CD14-positive monocyte (primary cell): Measurements from ENCODE around the gene MLH1. TPM values are rescaled to one million over a fixed set of nuclear protein-coding genes. Genes with fewer than 3 reads are reported as not detected.

Experiments
- DNase-seq, 3 donors: peaks; one replicate each; pipeline ENCODE4 v3.0.0-alpha.2; 2011 to 2022
- H2AFZ ChIP-seq: 2 replicates; pipeline ENCODE4 v1.6.0; 2012; ENCODE audit warnings: mild to moderate bottlenecking, low read depth, low read length, inconsistent platforms; ENCODE audit not compliant: insufficient read depth, poor library complexity, severe bottlenecking
- H3K27ac ChIP-seq, 2 donors: 1 replicate in 1 of 2; 2 replicates in 1 of 2; pipeline ENCODE4 v1.5.1; 2012 to 2013; ENCODE audit warnings: low read length in 2 of 2, control low read depth in 1 of 2, inconsistent platforms in 1 of 2, low read depth in 1 of 2, mild to moderate bottlenecking in 1 of 2
- H3K27me3 ChIP-seq, 2 donors: one replicate each; pipeline versions ENCODE4 v1.6.0 to v1.6.1; 2011 to 2013; ENCODE audit warnings: low read length in 2 of 2; ENCODE audit not compliant: control insufficient read depth in 2 of 2, insufficient read depth in 2 of 2
- H3K36me3 ChIP-seq, 2 donors: replicated peaks in 1 of 2; 1 replicate in 1 of 2; 2 replicates in 1 of 2; pipeline versions ENCODE4 v1.5.1 to v1.6.1; 2012 to 2013; ENCODE audit warnings: low read length in 2 of 2, control low read depth in 1 of 2, inconsistent platforms in 1 of 2, mild to moderate bottlenecking in 1 of 2; ENCODE audit not compliant: insufficient read depth in 2 of 2, control insufficient read depth in 1 of 2
- H3K4me1 ChIP-seq, 2 donors: 1 replicate in 1 of 2; 2 replicates in 1 of 2; pipeline versions ENCODE4 v1.5.1 to v1.6.1; 2012 to 2013; ENCODE audit warnings: low read length in 2 of 2, control low read depth in 1 of 2, inconsistent platforms in 1 of 2, mild to moderate bottlenecking in 1 of 2, moderate library complexity in 1 of 2; ENCODE audit not compliant: insufficient read depth in 2 of 2, control insufficient read depth in 1 of 2
- H3K4me2 ChIP-seq: replicated peaks from 2 replicates; pipeline ENCODE3; 2012; ENCODE audit warnings: low read length, moderate library complexity, mild to moderate bottlenecking; ENCODE audit not compliant: poor library complexity, severe bottlenecking; ENCODE audit errors: extremely low read depth
- H3K4me3 ChIP-seq, 3 experiments: fragments of 200-600 bp in 1 of 3; sonication (generic) in 1 of 3; replicated peaks in 1 of 3; 1 replicate in 2 of 3; 2 replicates in 1 of 3; pipeline ENCODE4 v1.5.1; 2011 to 2013; ENCODE audit warnings: low read length in 3 of 3, mild to moderate bottlenecking in 3 of 3, control low read depth in 2 of 3, low read depth in 2 of 3, inconsistent platforms in 1 of 3, moderate library complexity in 1 of 3
- H3K79me2 ChIP-seq: 2 replicates; pipeline ENCODE4 v1.6.0; 2012; ENCODE audit warnings: mild to moderate bottlenecking, control low read depth, inconsistent platforms, low read length, moderate library complexity; ENCODE audit not compliant: insufficient read depth
- H3K9ac ChIP-seq: 2 replicates; pipeline ENCODE4 v1.6.0; 2017; ENCODE audit warnings: low read length, mild to moderate bottlenecking; ENCODE audit not compliant: insufficient read depth, poor library complexity, severe bottlenecking
- H3K9me3 ChIP-seq, 2 donors: replicated peaks in 1 of 2; 1 replicate in 1 of 2; 2 replicates in 1 of 2; pipeline versions ENCODE4 v1.5.1 to v1.6.1; 2012 to 2013; ENCODE audit warnings: low read length in 2 of 2, control low read depth in 1 of 2; ENCODE audit not compliant: control insufficient read depth in 1 of 2, insufficient read depth in 1 of 2
- H4K20me1 ChIP-seq: 2 replicates; pipeline ENCODE4 v1.6.0; 2012; ENCODE audit warnings: mild to moderate bottlenecking, low read length, control low read depth, moderate library complexity; ENCODE audit not compliant: insufficient read depth
- H3K27ac Mint-ChIP-seq, 7 donors: one replicate each; pipeline ENCODE4 v1.8.0; 2020; ENCODE audit warnings: mild to moderate bottlenecking in 7 of 7, mixed read lengths in 7 of 7, moderate library complexity in 6 of 7, inconsistent platforms in 2 of 7
- H3K27me3 Mint-ChIP-seq, 3 donors: one replicate each; pipeline ENCODE4 v1.8.0; 2021 to 2022; ENCODE audit warnings: low read depth in 3 of 3, mild to moderate bottlenecking in 3 of 3, mixed read lengths in 3 of 3, moderate library complexity in 3 of 3, inconsistent platforms in 1 of 3
- H3K36me3 Mint-ChIP-seq, 2 donors: one replicate each; pipeline ENCODE4 v1.8.0; 2020; ENCODE audit warnings: mixed read lengths in 2 of 2, inconsistent platforms in 1 of 2, mild to moderate bottlenecking in 1 of 2
- H3K4me1 Mint-ChIP-seq: one replicate; pipeline ENCODE4 v1.8.0; 2020; ENCODE audit warnings: mild to moderate bottlenecking, mixed read lengths
- H3K4me3 Mint-ChIP-seq, 2 donors: one replicate each; pipeline ENCODE4 v1.8.0; 2020; ENCODE audit warnings: mild to moderate bottlenecking in 2 of 2, mixed read lengths in 2 of 2, moderate library complexity in 1 of 2
- H3K9me3 Mint-ChIP-seq, 7 donors: one replicate each; pipeline ENCODE4 v1.8.0; 2020 to 2022; ENCODE audit warnings: mixed read lengths in 7 of 7, mild to moderate bottlenecking in 6 of 7, moderate library complexity in 6 of 7, inconsistent platforms in 2 of 7
- CTCF ChIP-seq: fragments of 200-600 bp; IDR thresholded peaks from one replicate; pipeline ENCODE4 v1.8.0; 2022; ENCODE audit warnings: antibody characterized with exemption, mild to moderate bottlenecking
- WGBS: methylation state at CpG from one replicate; pipeline ENCODE4 v1.1.5; 2013; ENCODE audit warnings: missing lambda C conversion rate; ENCODE audit not compliant: insufficient coverage; 5-methylcytosine and 5-hydroxymethylcytosine counted together
- intact Hi-C, 2 donors: fragments of 100-400 bp; cut with micrococcal nuclease; formaldehyde crosslinking; loops; one replicate each; pipeline versions ENCODE4 v1.15.0 to v1.15.1; 2023
- polyA plus RNA-seq, 3 donors: library from polyadenylated mRNA; depleted of rRNA in 1 of 3; unstranded in 2 of 3; stranded (reverse) in 1 of 3; fragments of 300-500 nt in 2 of 3; fragments of >200 nt in 1 of 3; fragmentation: Illumina TruSeq in 2 of 3; gene quantifications; 1 replicate in 2 of 3; 2 replicates in 1 of 3; pipeline ENCODE4 v1.2.3, GENCODE V29; 2012 to 2021

Gene MLH1
- polyA plus RNA-seq, 3 donors = 13.7 to 19.7 (median 18.5) TPM

GRCh38 chr3:37094636-37095035, 101.3 kb downstream of the MLH1 start:
- no peak overlapping the region for H3K9ac ChIP-seq
- H3K27ac ChIP-seq = no peak overlapping the region
- H2AFZ ChIP-seq = no peak overlapping the region
- H3K36me3 ChIP-seq = peaks cover 36 to 64% of the 10 kb centered on the region in 2 donors
- H3K9me3 Mint-ChIP-seq = peaks cover 0 to 2% (median 0%) of the 10 kb centered on the region in 7 donors
- H3K27me3 Mint-ChIP-seq = peaks cover 0 to 4% (median 0%) of the 10 kb centered on the region in 3 donors
- peak overlapping the region in 1 of 7 donors; percentile 21 for H3K27ac Mint-ChIP-seq
- no peaks in the 10 kb centered on the region for H3K4me1 ChIP-seq
- H3K79me2 ChIP-seq = no peaks in the 10 kb centered on the region
- DNase-seq = no peak
- no CpG with 5 or more reads among the region's 3 CpGs for WGBS
- H3K4me2 ChIP-seq = no peak overlapping the region
- no peak for TF ChIP-seq CTCF
- intact Hi-C loops = no loop called here
- no peaks in the 10 kb centered on the region for H3K27me3 ChIP-seq
- no peak overlapping the region for H3K4me3 ChIP-seq
- no peak overlapping the region for H3K4me3 Mint-ChIP-seq
- no peaks in the 10 kb centered on the region for H3K9me3 ChIP-seq
- peaks cover 45 to 60% of the 10 kb centered on the region in 2 donors for H3K36me3 Mint-ChIP-seq
- H3K4me1 Mint-ChIP-seq = no peaks in the 10 kb centered on the region
- H4K20me1 ChIP-seq = no peaks in the 10 kb centered on the region

- Histone ChIP-seq H3K4me1 (no peaks in the 10 kb centered on the region), H4K20me1 (no peaks in the 10 kb centered on the region), H3K4me2 (no peak overlapping the region), H3K79me2 (no peaks in the 10 kb centered on the region), H3K4me3 (no peak overlapping the region), H3K36me3 (peaks cover 25 to 48% of the 10 kb centered on the region in 2 donors), H3K9ac (no peak overlapping the region), H3K27ac (no peak overlapping the region), H3K9me3 (no peaks in the 10 kb centered on the region), H2AFZ (no peak overlapping the region), H3K27me3 (no peaks in the 10 kb centered on the region)
- no peak for DNase-seq
- peaks cover 0 to 2% (median 0%) of the 10 kb centered on the region in 3 donors for H3K27me3 Mint-ChIP-seq
- H3K27ac Mint-ChIP-seq = no peak overlapping the region
- no peak overlapping the region for H3K4me3 Mint-ChIP-seq
- no peaks in the 10 kb centered on the region for H3K4me1 Mint-ChIP-seq
- H3K9me3 Mint-ChIP-seq = peaks cover 0 to 2% (median 0%) of the 10 kb centered on the region in 7 donors
- no CpG with 5 or more reads among the region's 1 CpG for WGBS
- no peak for TF ChIP-seq CTCF
- intact Hi-C loops = no loop called here
- H3K36me3 Mint-ChIP-seq = peaks cover 33 to 48% of the 10 kb centered on the region in 2 donors
Measured at GRCh38 chr3:37096288-37096687, 103.0 kb downstream of the MLH1 start.
